H1 (cell line): ENCODE measurements around the gene NDUFS5. TPM values are rescaled to one million over a fixed set of nuclear protein-coding genes. Genes with fewer than 3 reads are reported as not detected.

Experiments
- CTCF ChIA-PET: fragments of 300-600 bp; sonication (Branson Sonifier 250); formaldehyde crosslinking; loops from one replicate; lab custom pipeline; 2021; ENCODE audit not compliant: partially characterized antibody; lab: Charles Lee
- POLR2A ChIA-PET: fragments of 300-600 bp; sonication (Branson Sonifier 250); formaldehyde crosslinking; loops from one replicate; lab custom pipeline; 2021; ENCODE audit warnings: inconsistent platforms; ENCODE audit not compliant: partially characterized antibody; lab: Charles Lee
- DNase-seq, 2 experiments: peaks; one replicate each; pipeline versions ENCODE4 v3.0.0 to v3.0.0-alpha.2; 2010 to 2022; ENCODE audit warnings: low spot score in 2 of 2, low read depth in 1 of 2, mixed read lengths in 1 of 2
- FAIRE-seq: peaks from 2 replicates; lab custom pipeline; 2011; peaks lifted over from hg19 to GRCh38; lab: Jason Lieb, UNC
- H2AFZ ChIP-seq: 2 replicates; pipeline ENCODE4 v1.8.1; 2012; ENCODE audit warnings: low read length, inconsistent platforms
- H2AK5ac ChIP-seq: 2 replicates; pipeline ENCODE4 v1.6.1; 2013; ENCODE audit warnings: low read depth, low read length
- H2BK120ac ChIP-seq: replicated peaks from 2 replicates; pipeline ENCODE3; 2013; ENCODE audit warnings: low read depth, low read length, inconsistent platforms
- H2BK12ac ChIP-seq: 2 replicates; pipeline ENCODE4 v1.6.1; 2013; ENCODE audit warnings: low read depth, low read length
- H2BK15ac ChIP-seq: 2 replicates; pipeline ENCODE4 v1.6.1; 2013; ENCODE audit warnings: low read length
- H2BK20ac ChIP-seq: 2 replicates; pipeline ENCODE4 v1.6.1; 2013; ENCODE audit warnings: low read length
- H2BK5ac ChIP-seq: 2 replicates; pipeline ENCODE4 v1.6.1; 2013; ENCODE audit warnings: low read depth, low read length
- H3K14ac ChIP-seq: 2 replicates; pipeline ENCODE4 v1.6.1; 2013; ENCODE audit warnings: inconsistent platforms; ENCODE audit not compliant: insufficient read length
- H3K18ac ChIP-seq: 2 replicates; pipeline ENCODE4 v1.6.1; 2013; ENCODE audit warnings: low read length; ENCODE audit errors: extremely low read depth
- H3K23ac ChIP-seq: 2 replicates; pipeline ENCODE4 v1.6.1; 2013; ENCODE audit warnings: inconsistent platforms; ENCODE audit not compliant: insufficient read length
- H3K23me2 ChIP-seq: 2 replicates; pipeline ENCODE4 v1.6.1; 2013; ENCODE audit warnings: low read depth, low read length
- H3K27ac ChIP-seq: 2 replicates; pipeline ENCODE4 v1.6.1; 2011; ENCODE audit warnings: low read depth, low read length, inconsistent platforms
- H3K27me3 ChIP-seq, 4 experiments: replicated peaks in 1 of 4; 1 replicate in 1 of 4; 2 replicates in 3 of 4; pipeline versions ENCODE4 v1.6.1 to v1.8.1; 2011 to 2013; ENCODE audit warnings: low read length in 3 of 4, mild to moderate bottlenecking in 3 of 4, inconsistent platforms in 2 of 4, mixed read lengths in 2 of 4, moderate library complexity in 1 of 4; ENCODE audit not compliant: control insufficient read depth in 3 of 4, insufficient read depth in 3 of 4; ENCODE audit errors: extremely low read depth in 1 of 4
- H3K36me3 ChIP-seq, 4 experiments: 2 replicates each; pipeline versions ENCODE4 v1.6.1 to v1.8.1; 2011 to 2013; ENCODE audit warnings: mild to moderate bottlenecking in 4 of 4, low read length in 3 of 4, moderate library complexity in 2 of 4, control low read depth in 1 of 4, inconsistent platforms in 1 of 4; ENCODE audit not compliant: insufficient read depth in 4 of 4, control insufficient read depth in 2 of 4
- H3K4ac ChIP-seq: replicated peaks from 2 replicates; pipeline ENCODE3; 2013; ENCODE audit warnings: low read length, low read depth, mixed read lengths, inconsistent platforms; ENCODE audit not compliant: insufficient read length
- H3K4me1 ChIP-seq, 4 experiments: replicated peaks in 1 of 4; 1 replicate in 1 of 4; 2 replicates in 3 of 4; pipeline versions ENCODE4 v1.6.1 to v1.8.1; 2011 to 2013; ENCODE audit warnings: low read length in 3 of 4, inconsistent platforms in 2 of 4, mixed read lengths in 1 of 4; ENCODE audit not compliant: insufficient read depth in 4 of 4, control insufficient read depth in 3 of 4
- H3K4me2 ChIP-seq, 2 experiments: 2 replicates each; pipeline versions ENCODE4 v1.6.1 to v1.8.1; 2011 to 2013; ENCODE audit warnings: low read depth in 2 of 2, low read length in 2 of 2, control low read depth in 1 of 2, inconsistent platforms in 1 of 2, mild to moderate bottlenecking in 1 of 2; ENCODE audit not compliant: insufficient read depth in 1 of 2
- H3K4me3 ChIP-seq, 4 experiments: fragments of 200-600, 300-600 bp in 1 of 4; sonication (generic), shearing (Covaris generic), sonication (Bioruptor Twin) in 1 of 4; 2 replicates each; pipeline versions ENCODE4 v1.5.1 to v1.8.1; 2011 to 2016; ENCODE audit warnings: low read length in 4 of 4, low read depth in 3 of 4, control low read depth in 2 of 4, inconsistent platforms in 2 of 4, mild to moderate bottlenecking in 2 of 4, mixed read lengths in 1 of 4, moderate library complexity in 1 of 4; ENCODE audit not compliant: insufficient read depth in 2 of 4; ENCODE audit errors: extremely low read depth in 1 of 4
- H3K56ac ChIP-seq: replicated peaks from 2 replicates; pipeline ENCODE3; 2013; ENCODE audit warnings: low read depth, mild to moderate bottlenecking, mixed read lengths, low read length, inconsistent platforms; ENCODE audit not compliant: insufficient read length
- H3K79me1 ChIP-seq: 2 replicates; pipeline ENCODE4 v1.6.1; 2013; ENCODE audit warnings: low read depth, low read length, control low read depth
- H3K79me2 ChIP-seq, 2 experiments: 2 replicates each; pipeline versions ENCODE4 v1.6.1 to v1.8.1; 2012 to 2013; ENCODE audit warnings: low read length in 2 of 2, mild to moderate bottlenecking in 2 of 2, inconsistent platforms in 1 of 2; ENCODE audit not compliant: insufficient read depth in 2 of 2, control insufficient read depth in 1 of 2
- H3K9ac ChIP-seq, 4 experiments: replicated peaks in 1 of 4; 1 replicate in 1 of 4; 2 replicates in 3 of 4; pipeline versions ENCODE4 v1.6.1 to v1.8.1; 2011 to 2013; ENCODE audit warnings: low read depth in 3 of 4, low read length in 3 of 4, control low read depth in 2 of 4, mild to moderate bottlenecking in 2 of 4, moderate library complexity in 2 of 4, inconsistent platforms in 1 of 4; ENCODE audit errors: extremely low read depth in 1 of 4
- H3K9me3 ChIP-seq, 2 experiments: 2 replicates each; pipeline versions ENCODE4 v1.6.1 to v1.8.1; 2012 to 2013; ENCODE audit warnings: mild to moderate bottlenecking in 2 of 2, moderate library complexity in 2 of 2, control low read depth in 1 of 2, inconsistent platforms in 1 of 2, low read depth in 1 of 2, low read length in 1 of 2, mixed read lengths in 1 of 2; ENCODE audit not compliant: insufficient read depth in 2 of 2
- H4K20me1 ChIP-seq, 2 experiments: replicated peaks in 1 of 2; 2 replicates each; pipeline versions ENCODE3 to v1.8.1; 2011 to 2013; ENCODE audit warnings: inconsistent platforms in 2 of 2, low read length in 2 of 2, mild to moderate bottlenecking in 1 of 2; ENCODE audit not compliant: insufficient read depth in 2 of 2, control insufficient read depth in 1 of 2
- H4K5ac ChIP-seq: 2 replicates; pipeline ENCODE4 v1.6.1; 2013; ENCODE audit warnings: low read length, low read depth, mixed read lengths, inconsistent platforms; ENCODE audit not compliant: insufficient read length
- H4K8ac ChIP-seq: 2 replicates; pipeline ENCODE4 v1.8.0; 2013; ENCODE audit warnings: mild to moderate bottlenecking, moderate library complexity, low read length, inconsistent platforms; ENCODE audit not compliant: insufficient read depth; ENCODE audit errors: extremely low read depth
- H4K91ac ChIP-seq: replicated peaks from 2 replicates; pipeline ENCODE3; 2013; ENCODE audit warnings: low read length, mixed read lengths, inconsistent platforms; ENCODE audit not compliant: insufficient read length
- HDAC6 ChIP-seq: IDR thresholded peaks from one replicate; pipeline ENCODE4 v1.7.1; 2012; ENCODE audit warnings: low read depth, mild to moderate bottlenecking, inconsistent platforms, low read length, moderate library complexity
- SP1 ChIP-seq: IDR thresholded peaks from 2 replicates; pipeline ENCODE4 v1.6.1; 2011; ENCODE audit warnings: low read depth, low read length
- SP2 ChIP-seq: IDR thresholded peaks from 2 replicates; pipeline ENCODE4 v1.6.1; 2012; ENCODE audit warnings: mild to moderate bottlenecking, low read length, inconsistent platforms
- WGBS, 2 experiments: shearing (Covaris generic) in 1 of 2; methylation state at CpG; one replicate each; pipeline versions ENCODE4 v1.1.6 to v1.1.7; 2013 to 2015; ENCODE audit warnings: low lambda C conversion rate in 2 of 2, mixed read lengths in 2 of 2, inconsistent platforms in 1 of 2, low coverage in 1 of 2, missing lambda C conversion rate in 1 of 2; ENCODE audit not compliant: insufficient replicate concordance in 2 of 2, insufficient coverage in 1 of 2, insufficient read length in 1 of 2; ENCODE audit errors: extremely low coverage in 1 of 2, missing lambda C conversion rate in 1 of 2; 5-methylcytosine and 5-hydroxymethylcytosine counted together
- polyA plus RNA-seq, 7 experiments: library from polyadenylated mRNA; depleted of rRNA in 3 of 7; stranded (reverse) in 5 of 7; unstranded in 2 of 7; fragments of >200 nt in 5 of 7; fragments of 200-250 nt in 2 of 7; gene quantifications; 1 replicate in 5 of 7; 2 replicates in 1 of 7; 4 replicates in 1 of 7; pipeline versions ENCODE4 v1.2.1 to v1.2.3, GENCODE V29; 2011 to 2013; ENCODE audit warnings: missing spikeins in 2 of 7, mixed read lengths in 2 of 7
- total RNA-seq: library from RNA; stranded (reverse); fragmentation: NEBNext Ultra II Directional; extraction: Animal tissue kit (Norgen Biotek cat#: 25700); gene quantifications from 2 replicates; pipeline ENCODE4 v1.2.1, GENCODE V29; 2021
- TF ChIP-seq, protein P1 (sequence below): IDR thresholded peaks from 2 replicates; pipeline ENCODE4 v1.6.1; 2011; ENCODE audit warnings: low read length, improper control_type of control experiment

Gene NDUFS5
- total and polyA plus RNA-seq, 2 of the 8 experiments (the other 6 are each of a cell fraction or from before 2014, with no cell fraction given): 435 to 835 TPM

DNA sequence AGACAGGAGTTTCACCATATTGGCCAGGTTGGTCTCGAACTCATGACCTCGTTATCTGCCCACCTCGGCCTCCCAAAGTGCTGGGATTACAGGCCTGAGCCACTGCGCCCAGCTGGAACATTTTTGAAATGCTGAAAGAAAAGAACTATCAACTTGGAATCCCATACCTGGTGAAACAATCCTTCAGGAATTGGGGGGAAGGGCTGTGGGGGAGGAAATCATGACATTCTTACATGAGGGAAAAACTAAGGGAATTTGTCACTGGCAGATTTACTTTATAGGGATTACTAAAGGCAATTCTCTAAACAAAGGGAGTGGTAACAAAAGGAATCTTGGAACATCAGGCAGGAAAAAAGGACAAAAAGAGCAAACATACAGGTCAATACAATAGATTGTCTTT is 25.8 kb downstream of the NDUFS5 start:
- Histone ChIP-seq H3K23me2 (no peaks in the 10 kb centered on the region), H2AK5ac (no peak overlapping the region), H3K9ac (no peak overlapping the region), H4K5ac (no peak overlapping the region), H3K18ac (no peak overlapping the region), H4K20me1 (no peaks in the 10 kb centered on the region), H3K4me3 (no peak overlapping the region), H3K9me3 (no peaks in the 10 kb centered on the region), H2BK12ac (no peak overlapping the region), H2BK120ac (no peak overlapping the region), H3K4me2 (no peak overlapping the region), H4K8ac (no peak overlapping the region), H3K79me1 (no peaks in the 10 kb centered on the region), H2BK20ac (no peak overlapping the region), H3K36me3 (peaks cover 0 to 4% (median 1%) of the 10 kb centered on the region in 4 experiments; a peak in 4 of 8 replicates), H3K14ac (no peak overlapping the region), H3K27ac (no peak overlapping the region), H3K27me3 (no peaks in the 10 kb centered on the region), H3K56ac (no peak overlapping the region), H2BK15ac (no peak overlapping the region), H2BK5ac (no peak overlapping the region), H3K4ac (no peak overlapping the region), H2AFZ (no peak overlapping the region), H3K23ac (no peak overlapping the region), H3K4me1 (no peaks in the 10 kb centered on the region), H3K79me2 (no peaks in the 10 kb centered on the region), H4K91ac (no peak overlapping the region)
- POLR2A ChIA-PET: interaction anchor here (0.6 to 1.9 kb wide), 2 partner anchors 10 to 56 kb away, joined by 4 to 7 read pairs; no protein-coding TSS in a partner anchor
- CTCF ChIA-PET: no interaction called here
- TF ChIP-seq HDAC6 (no peak), SP1 (0 out of 2 replicates have a peak, but pooled peaks have one; percentile 20), SP2 (no peak)
- TF ChIP-seq, protein P1, sequence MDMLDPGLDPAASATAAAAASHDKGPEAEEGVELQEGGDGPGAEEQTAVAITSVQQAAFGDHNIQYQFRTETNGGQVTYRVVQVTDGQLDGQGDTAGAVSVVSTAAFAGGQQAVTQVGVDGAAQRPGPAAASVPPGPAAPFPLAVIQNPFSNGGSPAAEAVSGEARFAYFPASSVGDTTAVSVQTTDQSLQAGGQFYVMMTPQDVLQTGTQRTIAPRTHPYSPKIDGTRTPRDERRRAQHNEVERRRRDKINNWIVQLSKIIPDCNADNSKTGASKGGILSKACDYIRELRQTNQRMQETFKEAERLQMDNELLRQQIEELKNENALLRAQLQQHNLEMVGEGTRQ: no peak
- FAIRE-seq: no peak
- WGBS, 2 experiments: 98% methylated on average over 4 of the region's 4 CpGs; no CpG with 5 or more reads in 1 of the 2 experiments
- peak in 1 of 2 experiments; percentile 34 for DNase-seq
